HPDE6-E6E7 (cell line): ENCODE measurements around the gene FMN1.

Source experiments
- DNase-seq: peaks from one replicate; pipeline ENCODE4 v3.0.0; 2011; ENCODE audit warnings: missing footprints; ENCODE audit errors: extremely low spot score

Gene FMN1

DNA sequence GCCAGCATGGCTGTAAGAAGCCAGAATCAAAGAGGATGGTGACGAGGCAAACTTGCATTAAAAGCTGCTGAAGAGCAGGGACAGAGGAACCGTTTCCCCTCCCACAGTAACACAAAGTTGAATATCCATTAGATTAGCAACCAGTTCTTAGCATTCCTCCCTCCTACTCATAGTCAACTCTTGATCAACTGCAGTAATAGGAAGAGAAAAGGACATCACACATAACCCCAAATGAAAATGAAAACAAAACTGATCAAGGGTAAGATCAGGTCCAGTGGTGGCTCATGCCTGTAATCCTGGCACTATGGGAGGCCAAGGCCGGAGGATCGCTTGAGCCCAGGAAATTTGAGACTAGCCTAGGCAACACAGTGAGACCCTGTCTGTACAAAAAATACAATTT is 311.6 kb downstream of the FMN1 start:
- no peak for DNase-seq

DNA sequence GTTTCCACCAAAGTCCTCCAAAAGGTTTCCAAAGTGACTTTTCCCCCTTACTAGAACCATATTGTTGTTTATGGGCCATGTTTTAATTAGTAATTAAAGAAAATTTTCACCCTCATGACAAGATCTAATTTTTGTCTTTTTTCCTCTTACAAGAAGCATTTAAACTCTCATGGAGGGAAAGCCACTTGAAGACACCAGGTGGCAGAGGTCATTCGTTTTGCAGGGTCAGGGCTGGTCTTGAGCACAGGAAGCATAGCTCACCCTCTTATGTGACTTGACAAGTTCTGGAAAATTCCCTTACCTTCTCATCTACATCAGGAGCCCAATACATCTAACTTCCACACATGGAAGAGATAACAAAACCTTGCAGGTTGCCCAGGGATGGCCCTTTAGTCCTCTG is 313.0 kb downstream of the FMN1 start:
- no peak for DNase-seq

DNA sequence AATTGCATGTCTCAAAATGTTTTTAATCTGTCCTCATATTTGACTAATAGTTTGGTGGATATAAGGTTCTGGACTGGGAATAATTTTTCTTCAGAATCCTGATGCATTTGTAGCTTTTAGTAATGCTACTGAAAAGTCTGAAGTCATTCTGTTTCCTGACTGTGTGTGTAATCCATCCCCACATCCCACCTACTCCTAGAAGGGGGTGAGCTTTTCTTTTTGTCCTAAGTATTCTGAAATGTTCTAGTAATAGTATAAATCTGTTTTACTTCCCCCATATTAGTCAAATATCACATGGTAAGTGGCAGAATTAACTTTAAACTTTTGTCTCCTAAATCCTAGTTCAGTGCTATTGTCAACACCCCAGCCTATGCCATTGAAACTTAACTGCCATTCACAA is 313.9 kb downstream of the FMN1 start:
- no peak for DNase-seq

DNA sequence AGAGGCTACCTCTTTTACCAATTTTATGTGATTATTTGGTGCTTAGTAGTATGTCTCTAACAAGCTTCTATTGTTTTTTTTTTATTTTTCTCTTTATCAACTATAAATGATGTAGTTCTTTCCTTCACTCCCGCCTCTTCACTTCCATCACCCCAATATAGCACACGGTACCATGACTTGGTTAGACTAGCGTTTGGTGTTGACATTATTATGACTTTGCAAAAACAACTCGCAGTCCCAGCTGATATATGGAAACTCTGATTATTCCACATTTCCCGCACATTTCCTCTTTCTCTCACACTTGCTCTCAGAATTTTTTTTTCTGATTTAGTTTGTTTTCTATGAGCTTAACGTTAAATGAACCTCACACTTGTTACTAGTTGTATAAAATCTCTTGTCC is 314.5 kb downstream of the FMN1 start:
- no peak for DNase-seq

DNA sequence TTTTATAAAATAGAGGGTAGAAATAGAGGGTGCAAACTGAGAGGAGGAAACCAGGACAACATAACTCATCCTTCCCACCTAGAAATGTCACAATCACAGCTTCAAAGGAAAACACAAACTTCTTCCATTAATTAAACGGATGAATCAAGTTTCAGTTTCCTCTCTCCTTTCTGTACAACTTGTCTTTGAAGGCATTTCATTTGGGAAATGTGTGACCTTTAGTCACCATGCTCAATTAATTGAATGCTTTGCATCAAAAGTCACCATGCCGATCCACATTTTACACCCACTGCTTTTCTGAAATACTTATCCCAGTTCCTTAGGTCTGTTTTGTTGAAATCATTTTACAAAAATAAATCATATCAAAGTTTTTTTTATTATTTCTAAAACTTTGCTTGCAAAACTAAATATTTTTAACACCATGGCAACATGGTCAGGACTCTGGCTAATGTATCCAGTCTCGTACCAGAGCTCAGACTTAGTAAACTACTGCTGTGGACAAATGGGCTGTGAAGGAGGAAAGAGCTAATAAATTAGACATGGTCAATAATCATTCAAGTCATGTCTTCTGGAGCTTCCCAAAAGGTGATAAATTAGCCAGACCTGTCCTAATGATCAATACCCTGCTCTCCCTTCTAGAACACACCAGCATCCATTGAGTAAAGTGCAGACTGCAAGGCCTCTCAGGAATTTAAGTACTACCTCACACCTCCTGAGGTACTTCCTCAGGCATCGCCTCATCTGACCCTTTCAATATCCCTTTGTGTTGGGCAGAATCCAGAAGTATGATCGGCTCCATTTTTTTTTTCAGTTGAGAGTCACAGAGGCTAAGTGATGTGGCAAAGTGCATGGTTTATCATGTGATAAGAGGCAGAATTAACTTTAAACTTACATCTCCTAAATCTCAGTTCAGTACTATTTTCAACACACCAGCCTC is 315.4 kb downstream of the FMN1 start:
- no peak for DNase-seq

DNA sequence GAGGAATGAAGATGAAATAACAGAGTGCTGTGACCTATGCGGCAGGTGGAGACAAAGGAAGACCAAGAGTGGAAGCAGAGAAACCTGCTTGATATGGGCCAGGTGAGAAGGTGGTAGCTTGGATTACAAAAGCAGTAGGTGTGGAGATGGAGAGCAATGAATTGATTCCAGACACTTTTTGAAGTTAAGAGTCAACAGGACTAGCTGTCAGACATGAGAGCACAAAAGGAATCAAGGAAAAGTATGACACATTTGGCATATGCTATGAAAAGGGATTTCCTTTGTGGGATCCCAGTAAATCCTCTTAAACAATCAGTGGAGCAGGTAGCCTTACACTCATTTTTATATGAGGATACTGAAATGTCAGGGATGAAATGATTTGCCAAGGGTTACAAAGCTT is 316.2 kb downstream of the FMN1 start:
- DNase-seq, result no peak

DNA sequence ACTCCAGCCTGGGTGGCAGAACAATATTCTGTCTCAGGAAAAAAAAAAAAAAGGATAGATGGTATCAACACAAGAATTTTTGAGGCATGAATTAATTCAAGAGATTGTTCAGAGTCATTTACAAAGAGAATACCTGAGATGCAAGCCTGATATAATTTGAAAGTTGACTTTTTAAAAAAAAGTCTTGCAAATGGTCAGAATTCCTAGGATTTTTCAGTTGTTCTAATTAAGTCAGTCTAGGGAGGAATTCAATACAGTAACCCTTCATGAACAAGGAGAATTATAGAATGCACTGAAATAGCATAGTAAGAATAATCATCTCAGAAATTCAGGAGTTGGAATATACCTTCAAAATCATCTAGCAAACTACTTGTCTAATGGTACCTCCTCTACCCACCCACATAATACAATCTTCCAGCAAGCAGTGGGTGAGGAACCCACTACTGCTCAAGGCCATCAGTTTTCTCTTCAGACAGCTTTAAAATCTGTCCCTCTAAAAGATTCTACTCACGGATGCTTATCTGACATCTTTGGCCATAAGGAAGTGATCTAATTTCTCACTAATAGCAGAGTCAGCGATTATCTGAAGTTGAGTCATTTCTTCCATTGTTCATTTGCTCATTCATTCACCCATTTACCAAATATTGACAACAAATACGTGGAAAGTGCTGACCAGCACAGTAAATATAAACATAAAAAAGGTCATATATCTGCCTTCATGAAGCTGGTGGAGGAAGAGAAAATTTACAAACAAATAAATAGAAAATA is 317.1 kb downstream of the FMN1 start:
- no peak for DNase-seq

DNA sequence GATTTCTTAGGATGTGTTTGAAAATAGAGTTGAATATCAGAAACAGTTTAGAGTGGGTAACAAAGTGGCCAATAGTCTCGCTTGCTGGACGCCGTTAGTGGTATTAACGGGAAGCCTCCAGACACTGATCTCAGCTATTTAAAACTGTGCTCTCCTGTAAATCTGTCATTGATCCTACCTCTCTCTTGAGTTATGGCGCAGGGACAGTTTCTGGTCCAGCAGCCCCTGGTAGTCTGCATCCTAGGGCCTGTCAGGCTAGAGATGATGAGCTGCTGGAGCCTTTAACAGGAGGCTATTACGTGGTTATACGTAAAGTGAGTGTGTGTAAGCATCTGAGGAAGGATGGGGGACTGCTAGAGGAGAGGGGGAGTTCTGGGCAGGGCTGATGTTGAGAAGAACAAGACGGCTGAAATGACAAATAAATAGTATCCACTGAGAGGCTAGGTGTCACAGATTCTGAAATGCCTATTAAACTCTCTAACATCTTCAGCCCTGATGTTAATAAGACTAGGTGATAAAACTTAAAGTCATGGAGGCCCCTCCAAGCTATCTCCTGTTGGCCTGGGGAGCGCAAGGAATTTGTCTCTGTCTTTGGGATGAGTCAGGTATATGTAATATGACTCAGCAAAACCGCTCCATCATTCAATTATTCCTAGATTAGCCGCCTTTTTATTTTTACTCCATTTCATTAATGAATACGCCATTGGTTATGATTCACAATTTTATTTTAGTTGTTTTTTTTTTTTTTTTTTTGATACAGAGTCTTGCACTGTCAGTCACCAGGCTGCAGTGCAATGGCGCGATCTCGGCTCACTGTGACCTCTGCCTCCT is 321.0 kb downstream of the FMN1 start:
- no peak for DNase-seq

DNA sequence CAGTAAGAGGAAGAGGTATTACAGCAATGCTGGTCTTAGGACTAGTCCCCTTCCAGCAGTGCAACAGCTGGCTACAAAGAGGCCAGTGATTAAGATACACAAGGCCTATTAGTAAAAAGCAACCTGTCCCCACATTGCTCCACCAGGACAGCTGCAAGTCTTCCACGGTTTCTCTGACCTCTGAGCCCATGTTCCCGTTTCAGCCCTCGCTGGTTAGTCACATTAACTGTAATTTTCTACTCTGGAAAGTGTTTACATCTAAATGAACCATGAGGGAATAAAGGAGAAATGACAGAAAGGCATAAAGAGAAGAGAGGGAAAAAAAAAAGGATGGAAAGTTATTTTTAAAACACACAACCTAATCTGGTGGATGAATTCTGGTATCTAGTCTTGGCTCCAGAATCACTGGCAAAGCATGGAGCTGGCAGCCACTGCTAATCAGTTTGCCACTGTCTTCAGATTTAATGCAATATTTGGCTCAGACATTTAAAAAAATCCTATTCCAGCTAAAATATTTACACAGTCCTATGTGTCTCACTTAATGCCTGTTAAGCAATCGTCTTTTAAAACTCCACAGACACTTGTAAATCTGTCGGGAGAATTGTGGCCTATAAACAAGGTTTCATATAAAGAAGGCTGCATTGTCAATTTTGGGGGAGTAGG is 321.8 kb downstream of the FMN1 start:
- no peak for DNase-seq

DNA sequence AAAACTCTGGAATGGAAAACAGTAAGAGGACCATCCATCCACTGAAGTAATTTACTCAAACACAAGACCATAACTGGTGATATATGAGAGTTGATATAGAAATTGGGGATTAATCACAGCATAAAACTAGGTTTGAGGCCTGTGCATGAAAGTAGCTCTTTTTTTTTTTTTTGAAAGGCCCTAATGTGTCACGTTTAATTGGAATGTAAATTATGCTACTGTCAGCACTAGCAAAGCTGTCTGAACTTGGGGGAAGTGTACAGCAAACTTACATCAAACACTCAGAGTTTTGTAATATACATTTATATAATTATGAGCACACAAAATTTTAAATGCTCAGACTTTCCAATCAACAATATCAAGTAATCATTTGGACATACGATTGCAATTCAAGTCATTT is 322.6 kb downstream of the FMN1 start:
- DNase-seq, result no peak

DNA sequence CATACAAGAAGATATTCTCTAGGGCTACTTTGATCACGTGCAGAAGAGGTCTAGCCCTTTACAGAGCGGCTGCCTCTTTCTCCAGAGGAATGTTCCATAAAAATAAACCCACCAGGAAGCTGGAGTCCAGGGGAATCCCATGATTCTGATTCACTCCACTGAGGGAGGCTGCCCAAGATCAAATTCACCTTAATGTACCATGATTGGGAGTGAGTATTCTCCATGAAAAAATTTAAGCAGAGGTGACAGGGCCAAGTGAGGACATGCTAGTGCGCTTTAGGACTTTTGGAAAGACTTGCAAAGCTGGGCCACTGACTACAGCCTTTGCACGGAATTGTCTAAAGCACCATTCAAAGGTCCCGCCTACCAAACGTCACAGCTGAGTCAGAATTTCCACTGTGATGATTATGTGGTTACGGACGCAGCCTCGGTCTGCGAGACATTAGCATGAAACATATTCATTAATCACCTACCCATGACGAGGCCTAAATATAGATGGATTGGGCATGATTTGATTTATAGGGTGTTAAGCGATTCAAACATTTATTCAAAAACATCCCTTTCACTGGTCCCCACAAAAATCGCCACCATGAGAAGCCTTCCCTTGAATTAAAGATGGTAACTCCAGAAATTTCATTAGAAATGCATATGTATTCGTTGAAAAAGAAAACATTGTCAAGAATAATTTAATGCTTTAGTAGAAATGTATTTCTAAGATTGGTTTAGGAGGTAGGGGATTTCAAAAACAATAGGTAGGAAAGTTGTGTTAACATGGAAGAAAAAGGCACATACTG is 324.1 kb downstream of the FMN1 start:
- DNase-seq, result peak; percentile 58

DNA sequence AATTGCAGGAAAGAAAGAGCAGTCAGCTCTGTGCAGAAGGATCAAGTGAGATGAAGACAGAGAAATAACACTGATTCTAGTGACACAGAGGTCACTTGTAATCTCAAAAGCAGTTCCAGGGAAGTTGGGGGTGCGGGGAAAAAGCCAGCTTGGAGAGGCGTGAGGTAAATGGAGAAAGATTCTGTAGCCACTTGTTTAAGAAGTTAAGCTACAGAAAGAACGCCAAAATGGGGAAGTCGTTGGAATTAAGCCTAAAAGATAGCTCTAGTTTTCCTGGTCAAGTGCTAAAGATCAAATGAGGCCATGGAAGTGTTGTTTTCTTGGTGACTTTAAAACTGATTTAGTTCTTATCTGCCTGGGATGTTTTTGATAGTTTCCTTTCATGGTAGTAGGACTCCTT is 324.7 kb downstream of the FMN1 start:
- DNase-seq, result no peak

DNA sequence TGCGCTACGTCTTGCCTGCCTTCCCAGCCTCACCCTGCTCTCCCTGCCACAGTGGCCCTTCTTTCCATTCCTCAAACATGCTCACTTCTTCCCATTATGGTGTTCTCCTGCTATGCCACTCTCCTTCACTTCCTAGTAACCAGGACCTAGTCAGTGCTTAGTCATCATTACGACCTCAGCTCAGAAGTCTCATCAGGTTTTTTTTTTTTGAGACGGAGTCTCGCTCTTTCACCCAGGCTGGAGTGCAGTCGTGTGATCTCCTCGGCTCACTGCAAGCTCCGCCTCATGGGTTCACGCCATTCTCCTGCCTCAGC is 327.2 kb downstream of the FMN1 start:
- peak; percentile 60 for DNase-seq

DNA sequence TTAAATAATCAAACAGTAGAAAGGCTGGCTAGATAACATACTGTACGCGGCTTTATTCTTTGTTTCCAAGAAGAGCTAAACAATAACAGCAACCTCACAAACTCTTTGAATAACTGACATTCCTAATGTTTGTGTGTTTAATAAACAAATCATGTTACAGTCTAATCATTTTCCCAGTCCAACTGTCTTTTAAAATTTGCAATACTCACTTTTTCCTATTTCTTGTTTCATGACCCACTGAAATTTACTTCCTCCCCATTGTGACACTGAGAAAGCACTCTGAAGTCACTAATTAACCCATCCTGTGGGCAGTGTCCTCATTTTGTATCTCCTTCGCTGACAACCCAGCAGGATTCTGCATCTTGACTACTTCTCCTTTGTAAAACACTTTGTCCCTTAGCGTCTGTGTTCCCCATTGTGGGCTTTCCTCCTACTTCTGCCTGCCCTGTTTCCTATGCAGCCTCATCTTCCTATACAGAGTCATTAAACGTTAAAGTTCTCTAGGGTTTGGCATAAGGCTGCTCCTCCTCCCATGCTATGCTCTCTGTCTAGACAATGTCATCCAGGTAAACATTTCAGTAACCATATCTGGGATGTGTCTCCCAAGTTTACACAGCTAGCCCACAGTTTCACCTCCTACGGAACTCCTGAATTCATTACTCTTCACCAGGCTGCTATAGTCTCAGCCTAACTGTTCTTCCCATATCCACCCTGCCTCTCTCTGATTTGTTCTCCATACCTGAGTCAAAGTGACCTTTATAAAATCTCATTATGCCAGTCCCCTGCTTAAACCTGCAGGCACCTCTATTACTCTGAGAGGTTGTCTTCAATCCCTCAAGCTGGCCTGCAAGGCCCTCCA is 327.8 kb downstream of the FMN1 start:
- no peak for DNase-seq

DNA sequence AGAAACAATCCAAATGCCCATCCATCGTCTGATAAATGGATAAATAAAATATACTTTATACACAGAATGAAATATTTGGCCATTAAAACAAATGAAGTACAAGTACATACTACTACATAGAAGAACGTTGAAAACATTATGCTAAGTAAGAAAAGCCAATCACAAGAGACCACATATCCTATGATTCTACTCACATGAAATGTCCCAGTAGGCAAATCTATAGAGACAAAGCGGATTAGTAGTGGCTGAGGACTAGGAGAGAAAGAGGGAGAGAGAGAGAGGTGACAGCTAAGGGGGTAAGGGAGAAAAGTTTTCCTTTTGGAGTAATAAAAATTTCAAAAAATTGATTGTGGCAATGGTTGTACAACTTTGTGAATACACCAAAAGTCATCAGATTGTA is 329.7 kb downstream of the FMN1 start:
- no peak for DNase-seq

DNA sequence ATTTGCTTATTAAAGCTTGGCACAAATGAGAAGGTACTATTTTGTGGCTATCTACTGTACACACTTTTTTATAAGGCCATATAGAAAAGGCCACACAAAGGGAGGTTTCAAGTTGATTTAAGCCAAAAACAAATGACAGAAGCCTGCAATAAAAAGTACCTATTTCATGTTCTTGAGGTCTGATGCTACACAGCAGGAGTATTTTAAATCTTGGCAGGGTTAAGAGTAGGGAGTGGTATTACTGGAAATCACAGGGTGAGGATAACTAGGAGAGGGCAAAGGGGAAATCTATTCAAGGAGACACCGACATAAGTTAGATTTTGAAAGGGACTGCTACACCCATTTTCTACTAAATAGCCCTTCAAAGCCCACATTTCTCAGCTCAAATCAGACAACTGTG is 330.5 kb downstream of the FMN1 start:
- DNase-seq, result no peak

DNA sequence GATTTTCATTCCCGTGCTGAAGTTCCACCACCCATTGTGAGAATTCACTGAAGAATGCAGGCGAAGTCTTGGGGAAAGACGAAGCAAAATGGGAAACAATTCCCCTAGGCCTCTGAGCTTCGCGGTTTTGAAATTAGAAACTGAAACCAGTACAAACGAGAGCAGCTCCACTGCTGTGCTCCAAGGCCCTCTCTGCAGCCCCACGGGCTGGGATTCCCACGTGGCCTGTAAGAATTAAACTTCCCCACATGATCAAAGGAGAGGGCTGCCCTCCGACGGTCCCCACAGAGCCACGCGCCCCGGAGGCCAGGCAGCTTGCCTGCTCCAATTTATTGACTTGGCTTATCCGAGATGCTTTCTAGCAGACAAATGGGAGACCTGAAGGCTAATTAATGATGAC is 332.8 kb downstream of the FMN1 start:
- no peak for DNase-seq

DNA sequence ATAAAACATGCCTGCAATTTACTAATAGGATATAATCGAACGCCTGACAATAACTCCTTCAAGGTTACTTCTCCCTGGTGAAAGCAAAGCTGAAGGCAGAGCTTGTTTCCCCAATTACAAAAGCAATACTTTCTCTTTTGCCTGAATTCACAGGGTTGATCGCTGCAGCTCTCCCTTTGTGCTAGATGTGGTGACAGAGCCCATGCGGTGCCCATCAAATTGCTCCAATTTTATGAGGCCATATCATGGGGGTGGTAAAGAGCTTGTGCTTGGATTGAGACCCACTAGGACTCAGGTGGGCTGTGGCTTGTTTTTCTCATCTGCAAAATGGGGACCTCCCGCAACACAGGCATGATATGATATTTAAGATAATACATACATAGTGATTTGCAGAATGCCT is 333.3 kb downstream of the FMN1 start:
- no peak for DNase-seq

DNA sequence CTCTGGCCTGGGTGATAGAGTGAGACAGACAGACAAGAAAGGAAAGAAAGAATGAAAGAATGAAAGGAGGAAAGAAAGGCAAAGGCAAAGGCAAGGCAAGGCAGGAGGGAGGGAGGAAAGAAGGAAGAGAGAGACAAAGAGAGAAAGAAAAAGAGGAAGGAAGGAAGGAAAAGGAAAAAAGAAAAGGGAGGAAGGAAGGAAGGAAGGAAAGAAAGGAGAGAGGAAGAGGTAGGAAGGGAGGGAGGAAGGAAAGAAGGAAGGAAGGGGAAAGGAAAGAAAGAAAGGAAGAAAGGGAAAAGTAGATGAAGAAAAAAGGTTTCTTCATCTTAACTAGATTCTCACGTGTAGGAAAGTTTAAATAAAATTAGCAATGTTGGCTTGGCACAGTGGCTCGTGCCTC is 334.5 kb downstream of the FMN1 start:
- no peak for DNase-seq

DNA sequence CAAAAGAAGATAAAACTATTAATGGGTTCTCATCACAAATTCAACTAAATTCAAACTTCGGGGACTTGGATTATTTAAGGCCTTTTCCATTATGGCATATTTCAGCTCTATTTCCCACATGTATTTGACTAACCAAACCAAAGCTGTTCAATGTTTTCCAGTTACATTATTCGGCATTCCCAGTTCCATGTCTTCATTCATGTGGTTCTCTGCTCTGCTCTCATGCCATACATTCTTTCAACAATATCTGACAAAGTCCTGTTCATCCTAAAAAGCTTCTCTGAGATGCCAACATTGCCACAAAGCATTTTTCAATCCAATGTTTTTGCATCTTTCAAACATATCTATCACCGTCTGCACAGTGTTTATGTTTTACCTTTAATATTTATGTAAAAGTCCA is 335.3 kb downstream of the FMN1 start:
- DNase-seq, result no peak
